CD4-positive, alpha-beta T cell (primary cell): ENCODE measurements around the gene DNAJB1. TPM values are rescaled to one million over a fixed set of nuclear protein-coding genes. Genes with fewer than 3 reads are reported as not detected.

Experiments
- ATAC-seq: fragments of 200-7000 bp; cut with Tn5 transposase; one replicate; pipeline ENCODE4 v1.10.0; 2022; ENCODE audit warnings: mild to moderate bottlenecking; ENCODE audit not compliant: poor library complexity
- CTCF ChIA-PET: fragments of 350-600 bp; sonication (Branson Sonifier 250); formaldehyde crosslinking; loops from one replicate; lab custom pipeline; 2021; ENCODE audit warnings: antibody characterized with exemption, inconsistent platforms; lab: Charles Lee
- POLR2A ChIA-PET: fragments of 350-600 bp; sonication (Branson Sonifier 250); formaldehyde crosslinking; loops from one replicate; lab custom pipeline; 2021; ENCODE audit warnings: antibody characterized with exemption, inconsistent platforms; lab: Charles Lee
- DNase-seq, 14 experiments: peaks; one replicate each; pipeline ENCODE4 v3.0.0-alpha.2; 2013 to 2020; ENCODE audit warnings: mixed read lengths in 2 of 14
- H3K27ac ChIP-seq, 2 donors: one replicate each; pipeline versions ENCODE4 v1.5.1 to v1.7.0; 2013; ENCODE audit warnings: low read length in 2 of 2, low read depth in 1 of 2, mild to moderate bottlenecking in 1 of 2
- H3K27me3 ChIP-seq, 2 experiments: 1 replicate in 1 of 2; 2 replicates in 1 of 2; pipeline versions ENCODE4 v1.6.1 to v1.7.0; 2013; ENCODE audit warnings: low read length in 2 of 2, control low read depth in 1 of 2, mild to moderate bottlenecking in 1 of 2, moderate library complexity in 1 of 2; ENCODE audit not compliant: insufficient read depth in 2 of 2, control insufficient read depth in 1 of 2
- H3K36me3 ChIP-seq: one replicate; pipeline ENCODE4 v1.6.1; 2013; ENCODE audit warnings: low read length, control low read depth; ENCODE audit not compliant: insufficient read depth
- H3K4me1 ChIP-seq: one replicate; pipeline ENCODE4 v1.6.1; 2013; ENCODE audit warnings: low read length, control low read depth; ENCODE audit not compliant: insufficient read depth
- H3K4me3 ChIP-seq: one replicate; pipeline ENCODE4 v1.5.1; 2013; ENCODE audit warnings: mild to moderate bottlenecking, low read length, moderate library complexity
- H3K9me3 ChIP-seq, 2 experiments: 1 replicate in 1 of 2; 2 replicates in 1 of 2; pipeline versions ENCODE4 v1.6.1 to v1.7.0; 2013; ENCODE audit warnings: low read length in 2 of 2, mild to moderate bottlenecking in 2 of 2, control low read depth in 1 of 2, moderate library complexity in 1 of 2; ENCODE audit not compliant: control insufficient read depth in 1 of 2, insufficient read depth in 1 of 2
- H3K27ac Mint-ChIP-seq: one replicate; pipeline ENCODE4 v1.8.0; 2020; ENCODE audit warnings: mixed read lengths
- H3K27me3 Mint-ChIP-seq: one replicate; pipeline ENCODE4 v1.8.0; 2021; ENCODE audit warnings: mixed read lengths
- H3K36me3 Mint-ChIP-seq: one replicate; pipeline ENCODE4 v1.8.0; 2021; ENCODE audit warnings: low read depth, mixed read lengths
- H3K4me1 Mint-ChIP-seq: one replicate; pipeline ENCODE4 v1.8.0; 2021; ENCODE audit warnings: low read depth, mixed read lengths
- H3K4me3 Mint-ChIP-seq: one replicate; pipeline ENCODE4 v1.8.0; 2020; ENCODE audit warnings: mild to moderate bottlenecking, mixed read lengths
- H3K9me3 Mint-ChIP-seq: one replicate; pipeline ENCODE4 v1.8.0; 2020; ENCODE audit warnings: mixed read lengths
- CTCF ChIP-seq: fragments of 200-600 bp; IDR thresholded peaks from one replicate; pipeline ENCODE4 v1.8.0; 2022; ENCODE audit warnings: antibody characterized with exemption, mild to moderate bottlenecking
- intact Hi-C, 2 experiments: fragments of 100-400 bp; cut with DNase I in 1 of 2; cut with micrococcal nuclease in 1 of 2; formaldehyde crosslinking; loops; one replicate each; pipeline versions ENCODE4 v1.15.1 to v1.9.0; 2023 to 2025; cut with DNase I, micrococcal nuclease
- polyA plus RNA-seq, 2 donors: library from polyadenylated mRNA; unstranded; fragments of 120-200 nt; gene quantifications; one replicate each; pipeline ENCODE4 v1.2.1, GENCODE V29; 2013
- total RNA-seq, 174 experiments: library from RNA in 2 of 174; stranded (reverse) in 2 of 174; gene quantifications; one replicate each; pipeline ENCODE4 v1.2.3 and lab custom pipeline; 2021 to 2026

The DNAJB1 gene
- total RNA-seq (100 to 1,000 TPM; 666 to 672 TPM), total RNA-seq (lab: John Stamatoyannopoulos, UW) (54.5 to 1,775 (median 152) reads per million in 172 experiments)
- 133 TPM for polyA plus RNA-seq (2013, experiment 1 of 2)
- polyA plus RNA-seq (2013, experiment 2 of 2), result 375 TPM

- H3K27me3 Mint-ChIP-seq, result no peaks in the 10 kb centered on the region
- peak within 1 kb of the TSS; percentile 93 for H3K4me3 ChIP-seq
- intact Hi-C loops, result loop anchor here (1.0 kb wide), 2 partner anchors 11 kb away; partner anchors contain the start of gene TECR (in 2 of the 2)
- ATAC-seq (peak; percentile 7), DNase-seq (peak in 11 of 14 experiments; percentile 49 to 98 (median 67))
- peak within 1 kb of the TSS; percentile 91 to 97 for H3K27ac ChIP-seq
- peak within 1 kb of the TSS; percentile 100 for H3K27ac Mint-ChIP-seq
- H3K9me3 ChIP-seq, result no peaks in the 10 kb centered on the region
- peaks cover 31% of the 10 kb centered on the region for H3K36me3 ChIP-seq
- H3K27me3 ChIP-seq, result no peaks in the 10 kb centered on the region
- ChIA-PET CTCF (interaction anchor here (0.5 to 3.5 kb wide), 9 partner anchors 11 to 54 kb away, joined by 3 to 29 read pairs (median 4); partner anchors contain the start of genes GIPC1, NDUFB7 and PTGER1), POLR2A (interaction anchor here (0.5 to 9.8 kb wide), 33 partner anchors 10 to 1853 kb away, joined by 3 to 430 read pairs (median 4); partner anchors contain the start of genes ADGRE5, ASF1B, GIPC1 and IL27RA)
- peak within 1 kb of the TSS; percentile 100 for H3K4me3 Mint-ChIP-seq
- H3K9me3 Mint-ChIP-seq, result no peaks in the 10 kb centered on the region
- no peak for TF ChIP-seq CTCF
- H3K4me1 Mint-ChIP-seq, result peaks cover 82% of the 10 kb centered on the region
- H3K4me1 ChIP-seq, result peaks cover 79% of the 10 kb centered on the region
- H3K36me3 Mint-ChIP-seq, result peaks cover 61% of the 10 kb centered on the region
These were observed at the start of gene DNAJB1 for GRCh38 chr19:14517840-14518505. Gene DNAJB1 (minus strand): TSS chr19:14518397. CDS start chr19:14518349, 48 bp downstream.

GRCh38 chr19:14567079-14567478 is 48.9 kb upstream of the DNAJB1 start:
- ATAC-seq (no peak), DNase-seq (no peak)
- H3K36me3 ChIP-seq, result peaks cover 41% of the 10 kb centered on the region
- H3K36me3 Mint-ChIP-seq, result peaks cover 46% of the 10 kb centered on the region
- intact Hi-C loops, result no loop called here
- peaks cover 33% of the 10 kb centered on the region for H3K4me1 Mint-ChIP-seq
- peak overlapping the region; percentile 46 for H3K4me3 Mint-ChIP-seq
- no peaks in the 10 kb centered on the region for H3K27me3 ChIP-seq
- no peaks in the 10 kb centered on the region for H3K9me3 ChIP-seq
- peak overlapping the region in 1 of 2 donors; percentile 34 for H3K27ac ChIP-seq
- H3K9me3 Mint-ChIP-seq, result no peaks in the 10 kb centered on the region
- no peak overlapping the region for H3K4me3 ChIP-seq
- TF ChIP-seq CTCF, result no peak
- H3K27ac Mint-ChIP-seq, result peak overlapping the region; percentile 64
- ChIA-PET CTCF (interaction anchor here (3.8 kb wide), 1 partner anchor 10 kb away, joined by 18 read pairs; no protein-coding TSS in a partner anchor), POLR2A (no interaction called here)
- H3K27me3 Mint-ChIP-seq, result no peaks in the 10 kb centered on the region
- H3K4me1 ChIP-seq, result peaks cover 38% of the 10 kb centered on the region

- ChIA-PET CTCF (interaction anchor here (3.8 kb wide), 1 partner anchor 10 kb away, joined by 18 read pairs; no protein-coding TSS in a partner anchor), POLR2A (no interaction called here)
- Histone ChIP-seq H3K4me3 (no peak overlapping the region), H3K27me3 (no peaks in the 10 kb centered on the region), H3K27ac (no peak overlapping the region), H3K4me1 (peaks cover 40% of the 10 kb centered on the region), H3K36me3 (peaks cover 44% of the 10 kb centered on the region), H3K9me3 (no peaks in the 10 kb centered on the region)
- Mint-ChIP-seq H3K4me3 (peak overlapping the region; percentile 46), H3K36me3 (peaks cover 43% of the 10 kb centered on the region), H3K4me1 (peaks cover 30% of the 10 kb centered on the region), H3K27ac (no peak overlapping the region), H3K9me3 (no peaks in the 10 kb centered on the region), H3K27me3 (no peaks in the 10 kb centered on the region)
- peak in 2 of 14 experiments; percentile 36 to 51 for DNase-seq
- ATAC-seq, result no peak
- intact Hi-C loops, result no loop called here
- TF ChIP-seq CTCF, result no peak
These were observed 48.5 kb upstream of the DNAJB1 start for GRCh38 chr19:14566712-14567077.
